GM06990 (cell line): ENCODE data around the gene TMEM165.

ENCODE experiments used
- DNase-seq: peaks from one replicate; pipeline ENCODE4 v3.0.0-alpha.2; 2011; ENCODE audit not compliant: insufficient read length; ENCODE audit errors: extremely low read depth
- H3K27me3 ChIP-seq: replicated peaks from 2 replicates; pipeline ENCODE4 v1.6.0; 2011; ENCODE audit warnings: low read length; ENCODE audit not compliant: control insufficient read depth, insufficient read depth
- H3K36me3 ChIP-seq: 2 replicates; pipeline ENCODE4 v1.5.1; 2011; ENCODE audit warnings: low read length; ENCODE audit not compliant: control insufficient read depth, insufficient read depth
- H3K4me3 ChIP-seq: replicated peaks from 2 replicates; pipeline ENCODE4 v1.5.1; 2011; ENCODE audit warnings: low read depth, mild to moderate bottlenecking, control low read depth, low read length
- CTCF ChIP-seq: IDR thresholded peaks from 2 replicates; pipeline ENCODE4 v1.5.1; 2011; ENCODE audit warnings: low read length, control low read depth, mild to moderate bottlenecking, inconsistent platforms; ENCODE audit not compliant: insufficient read depth, poor library complexity, severe bottlenecking

The TMEM165 gene

GRCh38 chr4:55431710-55432336 lies 36.1 kb downstream of the TMEM165 start:
- peaks cover 2% of the 10 kb centered on the region for H3K36me3 ChIP-seq
- no peak for DNase-seq
- TF ChIP-seq CTCF, result no peak

GRCh38 chr4:55435141-55435841 lies 39.5 kb downstream of the TMEM165 start:
- no peak overlapping the region for H3K4me3 ChIP-seq
- H3K36me3 ChIP-seq, result peaks cover 2% of the 10 kb centered on the region
- peak; percentile 16 for TF ChIP-seq CTCF
- DNase-seq, result peak; percentile 5
- no peaks in the 10 kb centered on the region for H3K27me3 ChIP-seq

More at GRCh38 chr4:55431710-55432336, 36.1 kb downstream of the TMEM165 start:
- Histone ChIP-seq H3K4me3 (no peak overlapping the region), H3K27me3 (no peaks in the 10 kb centered on the region)

GRCh38 chr4:55437356-55437796 lies 41.6 kb downstream of the TMEM165 start:
- DNase-seq, result no peak
- no peak for TF ChIP-seq CTCF
- Histone ChIP-seq H3K4me3 (no peak overlapping the region), H3K36me3 (peaks cover 2% of the 10 kb centered on the region), H3K27me3 (no peaks in the 10 kb centered on the region)

- DNase-seq, result no peak
- Histone ChIP-seq H3K4me3 (no peak overlapping the region), H3K36me3 (peaks cover 2% of the 10 kb centered on the region; the same call in 1 of the 2 replicates), H3K27me3 (no peaks in the 10 kb centered on the region)
- no peak for TF ChIP-seq CTCF
Measured at GRCh38 chr4:55437823-55438222, 42.1 kb downstream of the TMEM165 start.

- peaks cover 2% of the 10 kb centered on the region; the same call in 1 of the 2 replicates for H3K36me3 ChIP-seq
- no peak for DNase-seq
- no peaks in the 10 kb centered on the region for H3K27me3 ChIP-seq
Measured at GRCh38 chr4:55438314-55438713, 42.6 kb downstream of the TMEM165 start.

More at GRCh38 chr4:55438314-55438713, 42.6 kb downstream of the TMEM165 start:
- TF ChIP-seq CTCF, result no peak
- no peak overlapping the region for H3K4me3 ChIP-seq
